Measurements from ENCODE around the gene WWOX.

GRCh38 chr16:79110953-79111352 is 1011.5 kb downstream of the WWOX start:
- no peak for TF ChIP-seq YY1 (IDR thresholded peaks at IDR 0.05; ENCODE audit: insufficient read depth, insufficient read length)
- TF ChIP-seq SUZ12 (IDR thresholded peaks at IDR 0.05; ENCODE audit: extremely low read depth, insufficient read depth, insufficient read length), result no peak

Measured in NT2/D1 (cell line).